SKM-1 (cell line): ENCODE measurements around the gene OR51D1.

Source experiments
- DNase-seq: peaks from one replicate; lab custom pipeline; 2025; ENCODE audit not compliant: unreplicated experiment; lab: John Stamatoyannopoulos, UW

OR51D1 gene

DNA sequence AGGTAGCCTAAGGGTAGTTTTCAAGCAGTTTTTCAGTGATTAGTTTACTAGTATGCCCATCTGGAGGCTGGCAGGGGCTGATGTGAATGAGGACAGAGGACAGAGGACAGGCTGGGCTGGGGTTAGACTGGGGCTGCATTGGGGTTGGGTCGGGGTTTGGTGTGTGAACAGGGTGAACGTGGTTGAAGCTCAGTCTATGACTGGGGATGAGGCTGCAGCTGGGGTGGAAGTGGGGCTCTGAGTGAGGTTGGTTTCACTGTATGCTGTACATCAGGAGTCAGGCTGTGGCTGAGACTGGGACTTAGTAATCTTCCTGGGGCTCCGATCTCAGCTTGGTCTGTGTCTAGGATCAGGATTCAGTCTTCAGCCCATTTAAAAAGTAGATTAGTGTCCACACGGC is 7.0 kb downstream of the OR51D1 start:
- no peak for DNase-seq

DNA sequence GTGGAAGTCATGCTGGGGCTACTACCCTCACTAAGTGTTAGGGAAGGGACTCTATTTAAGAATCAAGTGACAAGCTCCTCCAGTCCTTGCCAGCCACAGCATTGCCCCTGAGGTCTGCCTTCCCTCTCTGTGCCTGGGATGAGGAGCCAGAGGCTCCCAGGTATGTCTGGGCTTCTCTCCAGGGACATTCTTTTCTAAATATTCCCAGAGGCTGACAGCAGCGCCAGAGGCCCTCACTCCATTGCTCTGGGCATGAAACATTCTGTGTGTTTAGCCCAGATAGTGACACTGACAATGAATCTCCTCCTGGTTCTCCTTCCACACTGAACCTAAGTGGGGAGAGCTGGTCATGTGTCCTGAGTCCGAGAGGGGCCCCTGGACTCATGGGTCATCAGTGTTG is 8.7 kb downstream of the OR51D1 start:
- no peak for DNase-seq

DNA sequence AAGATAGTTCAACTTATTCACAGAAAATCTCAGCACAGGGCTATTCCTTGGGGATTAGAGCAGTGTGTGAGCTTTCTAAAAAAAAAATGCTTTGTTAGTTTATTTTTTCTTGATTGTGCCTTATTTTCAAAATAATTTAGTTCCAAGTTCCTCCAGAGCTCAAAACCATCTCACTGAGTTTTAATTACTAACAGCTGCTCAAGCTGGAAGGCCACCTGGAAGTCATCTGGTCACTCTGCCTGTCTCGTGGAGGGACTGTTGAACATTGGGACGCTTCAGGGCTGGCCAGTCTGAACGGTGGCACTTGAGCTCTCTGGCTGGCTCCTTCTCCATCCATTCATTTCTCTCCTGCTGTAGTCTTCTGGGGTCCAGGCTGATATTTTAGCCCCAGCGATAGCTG is 10.5 kb downstream of the OR51D1 start:
- DNase-seq, result no peak

DNA sequence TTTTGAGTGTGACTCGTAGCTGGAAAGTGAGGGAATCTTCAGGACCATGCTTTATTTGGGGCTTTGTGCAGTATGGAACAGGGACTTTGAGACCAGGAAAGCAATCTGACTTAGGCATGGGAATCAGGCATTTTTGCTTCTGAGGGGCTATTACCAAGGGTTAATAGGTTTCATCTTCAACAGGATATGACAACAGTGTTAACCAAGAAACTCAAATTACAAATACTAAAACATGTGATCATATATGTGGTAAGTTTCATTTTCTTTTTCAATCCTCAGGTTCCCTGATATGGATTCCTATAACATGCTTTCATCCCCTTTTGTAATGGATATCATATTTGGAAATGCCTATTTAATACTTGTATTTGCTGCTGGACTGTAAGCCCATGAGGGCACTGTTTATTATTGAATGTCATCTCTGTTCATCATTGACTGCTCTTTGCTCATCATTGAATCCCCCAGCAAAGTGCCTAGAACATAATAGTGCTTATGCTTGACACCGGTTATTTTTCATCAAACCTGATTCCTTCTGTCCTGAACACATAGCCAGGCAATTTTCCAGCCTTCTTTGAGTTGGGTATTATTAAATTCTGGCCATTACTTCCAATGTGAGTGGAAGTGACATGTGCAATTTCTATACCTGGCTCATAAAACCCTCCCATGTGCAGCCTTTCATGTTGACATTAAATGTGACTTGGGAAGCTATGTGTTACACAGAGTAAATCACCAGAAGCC is 17.5 kb downstream of the OR51D1 start:
- no peak for DNase-seq

DNA sequence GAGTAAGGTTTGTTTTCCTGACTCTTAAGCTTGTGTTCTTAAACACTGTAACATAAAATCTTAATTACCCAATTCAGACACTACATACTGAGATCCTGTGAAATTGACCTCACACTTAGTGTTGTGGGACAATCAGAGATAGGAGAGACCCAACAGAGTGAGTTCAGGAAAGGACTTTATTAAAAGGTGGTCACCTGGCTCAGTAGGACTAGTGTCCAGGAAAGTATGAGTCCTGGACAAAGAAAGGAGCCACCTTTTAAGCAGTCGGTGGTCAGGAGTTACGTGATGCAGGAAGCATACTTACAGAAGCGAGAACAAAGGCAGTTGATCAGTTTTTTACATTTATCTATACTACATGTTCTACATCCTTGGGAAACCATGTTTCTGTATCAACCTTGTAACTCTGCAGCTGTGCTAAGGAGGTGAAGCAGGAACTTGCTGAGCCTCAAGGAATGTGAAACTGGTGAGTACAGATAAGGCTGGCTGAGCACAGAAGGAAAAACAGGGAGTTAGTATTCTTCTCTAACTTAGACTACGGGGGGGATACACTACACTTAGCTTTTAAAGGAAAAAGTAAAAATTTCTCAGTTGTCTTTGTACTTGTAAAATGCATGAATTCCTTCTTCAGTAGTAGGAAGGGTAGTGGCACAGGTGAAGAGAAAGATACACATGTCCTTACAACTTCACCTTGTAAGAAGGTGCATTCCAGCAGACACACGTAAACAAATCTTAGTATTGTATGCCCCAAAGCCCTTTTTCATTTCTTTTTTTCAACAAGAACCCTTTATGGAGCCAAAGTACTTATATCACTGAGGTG is 21.6 kb downstream of the OR51D1 start:
- DNase-seq, result no peak

DNA sequence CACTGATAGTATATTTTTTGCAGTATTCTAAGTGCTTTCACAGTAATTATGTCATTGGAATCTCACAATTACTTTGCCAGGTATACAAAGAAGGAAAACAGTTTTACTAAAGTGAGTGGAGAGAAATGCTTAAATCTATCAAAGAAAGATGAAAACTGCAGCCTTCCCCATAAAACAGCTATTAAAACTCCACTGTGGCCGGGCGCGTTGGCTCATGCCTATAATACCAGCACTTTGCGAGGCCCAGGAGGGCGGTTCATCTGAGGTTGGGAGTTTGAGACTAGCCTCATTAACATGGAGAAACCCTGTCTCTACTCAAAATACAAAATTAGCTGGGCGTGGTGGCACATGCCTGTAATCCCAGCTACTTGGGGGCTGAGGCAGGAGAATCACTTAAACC is 25.6 kb downstream of the OR51D1 start:
- DNase-seq, result no peak

DNA sequence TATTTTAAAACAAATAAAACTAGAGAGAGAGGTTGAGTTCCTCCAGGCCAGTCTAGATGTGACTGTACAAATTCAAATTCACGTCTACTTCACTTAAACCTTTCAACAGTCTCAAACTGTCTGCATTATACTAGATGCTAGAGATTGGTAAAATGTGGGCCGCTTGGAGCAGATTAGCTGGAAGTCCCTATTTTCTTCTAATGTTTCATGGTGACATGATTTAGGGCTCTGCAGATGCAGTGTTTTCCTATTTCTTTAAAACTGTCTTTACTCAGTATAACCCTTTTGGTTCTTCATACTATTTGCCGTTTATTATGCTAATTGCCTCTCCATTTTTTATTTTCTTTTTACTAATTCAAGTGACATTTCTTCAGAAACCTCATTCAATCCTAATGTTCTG is 26.9 kb downstream of the OR51D1 start:
- DNase-seq, result no peak

DNA sequence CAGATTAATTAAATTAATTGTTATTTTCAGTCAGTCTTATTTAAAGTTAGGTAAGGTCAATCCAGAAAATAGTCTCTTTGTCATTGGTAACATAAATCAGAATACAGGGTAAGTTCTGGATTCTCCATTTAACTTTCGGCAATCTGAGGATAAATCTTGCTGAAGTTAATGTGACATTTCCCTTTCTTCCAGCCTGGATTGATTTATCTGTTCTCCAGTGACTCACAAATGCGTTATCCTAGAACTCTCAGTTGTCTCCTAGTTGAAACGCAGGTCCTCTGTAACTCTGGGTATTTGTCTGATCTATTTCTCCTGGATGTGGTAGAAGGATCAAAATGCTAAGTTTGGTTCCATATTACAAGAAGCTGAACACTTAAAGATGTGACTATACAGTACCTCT is 27.5 kb downstream of the OR51D1 start:
- no peak for DNase-seq

DNA sequence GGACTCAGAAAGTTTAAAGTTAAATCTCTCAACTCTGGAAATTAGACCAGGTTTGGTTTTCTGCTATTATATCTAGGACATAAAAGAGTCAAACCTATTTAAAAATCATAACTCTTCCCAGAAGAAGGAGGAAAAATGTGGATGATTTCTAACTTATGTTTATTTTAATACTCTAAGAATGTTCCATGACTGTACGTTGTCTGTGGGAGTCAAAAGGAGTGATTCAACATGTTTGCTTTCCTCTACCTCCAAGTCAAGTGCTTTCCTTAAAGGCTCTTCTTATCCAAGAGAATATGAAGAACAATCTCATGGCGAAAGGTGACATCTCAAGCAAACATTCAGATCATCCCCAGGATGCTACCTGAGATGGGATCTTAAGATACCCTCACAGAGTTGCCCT is 28.1 kb downstream of the OR51D1 start:
- no peak for DNase-seq

DNA sequence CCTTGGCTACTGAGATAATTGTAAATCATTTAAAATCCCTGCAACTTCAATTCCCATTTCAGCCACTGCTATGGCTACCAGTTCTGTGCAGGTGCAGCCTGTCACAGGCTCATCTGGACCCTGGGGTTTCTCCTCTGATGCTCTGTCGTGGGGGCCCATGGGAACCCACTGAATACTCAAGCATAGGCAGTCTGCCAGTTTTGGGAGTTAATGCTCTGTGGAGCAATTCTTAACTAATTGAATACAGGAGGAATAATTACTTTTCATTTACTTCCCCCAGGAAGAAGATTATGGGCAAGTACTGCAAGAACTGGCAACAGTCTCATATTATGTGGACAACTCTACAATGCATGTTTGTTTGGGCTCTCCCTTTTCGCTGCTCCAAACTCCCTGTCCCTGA is 34.5 kb downstream of the OR51D1 start:
- no peak for DNase-seq

DNA sequence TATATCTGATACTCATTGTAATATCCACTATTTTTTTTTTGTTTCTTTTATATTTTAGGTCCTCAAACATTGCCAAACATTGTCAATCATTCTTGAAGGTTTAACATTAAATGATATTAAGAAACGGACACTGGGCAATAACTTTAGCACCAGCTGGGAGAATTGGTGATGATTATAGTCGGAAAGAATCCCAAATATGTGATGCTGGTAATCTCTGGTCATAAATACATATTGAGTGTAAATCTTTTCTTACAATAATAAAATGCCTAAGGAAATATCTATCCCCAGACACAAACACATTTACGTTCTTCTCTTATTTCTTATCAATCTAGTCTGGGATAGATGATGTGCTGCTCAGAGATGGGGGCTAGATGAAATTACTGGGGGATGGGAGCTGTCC is 35.2 kb downstream of the OR51D1 start:
- DNase-seq, result no peak

DNA sequence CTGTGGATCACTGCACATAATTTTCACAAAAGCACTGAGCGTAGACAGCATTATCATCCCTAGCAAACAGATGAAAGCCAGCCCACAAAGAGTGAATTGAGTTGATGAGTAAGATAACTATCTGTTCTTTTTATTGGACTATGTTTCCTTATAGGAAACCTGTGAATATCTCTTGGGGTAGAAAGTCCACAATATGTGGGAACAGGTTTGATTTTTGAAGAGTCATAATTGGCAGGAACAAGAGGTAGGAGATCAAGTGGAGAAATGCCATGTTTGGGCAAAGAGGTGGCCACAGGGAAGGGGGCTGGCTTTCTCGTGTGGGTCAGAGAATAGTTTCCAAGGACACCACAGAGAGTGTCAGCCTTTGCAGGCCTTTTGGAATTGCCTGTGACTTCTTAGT is 36.5 kb downstream of the OR51D1 start:
- DNase-seq, result no peak

DNA sequence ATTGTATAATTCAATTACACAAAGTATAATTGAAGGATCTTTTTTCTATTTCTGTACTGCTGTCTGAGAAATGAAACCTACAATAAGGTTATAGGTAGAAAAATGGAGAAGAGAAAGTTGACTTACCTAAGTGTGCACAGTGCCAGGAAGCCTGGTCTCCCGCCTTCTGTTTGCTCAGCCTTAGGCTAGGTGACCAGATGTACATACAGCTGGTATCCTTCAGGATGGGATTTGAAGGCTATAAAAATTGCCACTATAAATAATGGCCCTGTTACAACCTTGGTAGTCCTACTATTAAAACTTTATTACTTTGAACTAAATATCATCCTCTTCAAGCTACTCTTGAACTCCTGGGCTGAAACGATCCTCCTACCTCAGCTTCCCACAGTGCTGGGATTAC is 40.7 kb downstream of the OR51D1 start:
- no peak for DNase-seq

DNA sequence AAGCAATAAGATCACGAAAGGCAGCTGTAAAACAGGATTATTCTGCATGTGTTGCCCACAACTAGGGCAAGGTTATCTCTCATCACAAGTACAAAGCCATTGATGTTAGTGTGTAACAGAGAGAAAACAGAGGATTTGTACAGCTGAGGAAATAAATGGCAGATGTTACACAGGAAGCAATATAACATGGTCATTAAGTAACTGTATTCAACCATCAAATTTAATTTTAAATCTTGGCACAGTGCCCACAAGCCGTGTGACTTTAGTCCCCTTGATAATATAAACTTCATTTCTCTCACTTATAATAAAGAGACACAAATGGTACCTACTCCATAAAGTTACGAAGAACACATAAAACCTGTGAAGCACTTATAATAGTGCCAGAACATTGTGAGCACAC is 43.1 kb downstream of the OR51D1 start:
- DNase-seq, result no peak

DNA sequence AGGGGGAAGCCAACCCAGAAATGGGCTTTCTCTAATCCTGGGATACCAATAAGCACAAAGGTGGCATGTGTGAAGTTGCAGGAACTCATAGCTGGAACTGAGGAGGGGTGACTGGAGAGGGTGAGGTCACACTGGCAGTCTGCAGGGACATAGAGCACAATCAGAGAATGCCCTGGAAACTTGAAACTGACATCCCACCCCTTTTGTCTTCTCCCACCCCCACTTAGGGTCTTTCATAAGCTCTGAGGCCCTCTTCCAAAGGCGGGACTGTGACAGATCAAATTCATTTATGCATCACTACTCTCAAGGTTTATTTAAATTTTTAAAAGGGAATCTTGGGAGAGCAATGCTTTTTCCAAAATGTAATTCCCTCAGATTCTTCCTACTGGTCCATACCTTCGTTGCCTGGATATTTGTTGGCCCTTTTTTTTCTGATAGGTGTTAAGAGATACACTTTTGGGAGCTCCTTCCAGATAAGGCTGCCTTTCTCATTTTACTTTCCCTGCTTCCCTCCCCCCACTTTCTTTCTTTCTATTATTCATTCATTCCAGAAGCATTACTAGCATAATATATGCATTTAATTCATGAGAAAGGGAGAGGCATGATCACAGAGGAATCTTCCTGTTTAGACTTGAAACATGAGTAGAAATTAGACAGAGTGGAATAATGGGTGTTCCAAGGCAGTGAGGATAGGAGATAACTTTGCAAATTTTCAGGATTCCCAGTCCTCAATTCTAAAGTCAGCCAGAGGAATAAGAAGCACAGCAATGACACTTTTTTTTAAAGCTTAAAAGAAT is 45.5 kb downstream of the OR51D1 start:
- DNase-seq, result no peak

DNA sequence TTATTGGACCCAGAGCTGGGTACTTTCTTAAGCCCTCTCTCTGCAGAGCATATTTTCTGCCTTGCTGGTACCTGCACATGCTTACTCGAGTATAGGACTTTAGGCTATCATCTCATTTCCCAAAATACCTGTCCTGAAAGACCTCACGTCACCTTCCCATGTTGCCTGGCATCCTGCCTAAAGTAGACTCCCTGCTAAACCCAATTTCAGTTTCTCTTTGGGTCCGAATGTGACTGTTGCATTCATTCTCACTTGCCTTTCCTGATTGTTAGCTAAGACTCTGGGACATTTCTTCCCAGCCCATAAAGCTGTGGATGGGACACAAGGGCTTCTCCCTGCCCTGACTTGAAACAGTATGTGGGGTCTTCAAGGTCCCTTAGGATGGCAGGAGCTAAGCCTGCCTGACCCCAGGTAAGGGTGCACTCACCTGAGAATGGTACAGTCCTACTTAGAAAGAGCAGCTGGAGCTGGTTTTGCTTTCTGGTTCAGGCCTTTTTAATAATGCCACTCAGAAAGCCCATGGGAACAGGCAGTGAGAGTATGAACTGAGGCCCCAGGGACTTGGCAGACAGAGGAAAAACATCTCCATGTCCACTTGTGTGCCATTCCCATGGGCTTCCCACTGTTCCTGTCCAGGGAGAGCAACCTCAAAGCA is 47.5 kb downstream of the OR51D1 start:
- DNase-seq, result no peak
